Activated CD4-positive, alpha-beta T cell treated with anti-CD3 and anti-CD28 coated beads, Interleukin-2, Interleukin-4, amounts not matched to agents 100 ng/mL and 50 ng/mL, durations not matched to agents 16 hours and 8 hours (primary cell): ENCODE results near the gene COQ9.
A peak's percentile ranks its signal among the peaks of the same experiment; 100 is the strongest.
"Not testable (repeated sequence)": the region's sequence is repeated elsewhere in the genome, so short reads cannot be mapped to it uniquely, and the experiment has no call there.

Source experiments
- DNase-seq: peaks from one replicate; pipeline ENCODE4 v3.0.0-alpha.2; 2020; ENCODE audit warnings: low spot score

The COQ9 gene

GRCh38 chr16:57427307-57427706 lies 20.0 kb upstream of the COQ9 start:
- no peak for DNase-seq

- DNase-seq, result no peak
Measured at GRCh38 chr16:57427824-57428223, 19.5 kb upstream of the COQ9 start.

GRCh38 chr16:57430955-57431354 lies 16.3 kb upstream of the COQ9 start:
- DNase-seq, result no peak

- no peak for DNase-seq
Measured at GRCh38 chr16:57432505-57432904, 14.8 kb upstream of the COQ9 start.

- DNase-seq, result no peak
Measured at GRCh38 chr16:57432989-57433388, 14.3 kb upstream of the COQ9 start.

- DNase-seq, result no peak
Measured at GRCh38 chr16:57434003-57434402, 13.3 kb upstream of the COQ9 start.

- no peak for DNase-seq
Measured at GRCh38 chr16:57435838-57436237, 11.4 kb upstream of the COQ9 start.

GRCh38 chr16:57439947-57440346 lies 7.3 kb upstream of the COQ9 start:
- not testable (repeated sequence) for DNase-seq

GRCh38 chr16:57440551-57440950 lies 6.7 kb upstream of the COQ9 start:
- DNase-seq, result not testable (repeated sequence)

GRCh38 chr16:57444711-57445110 lies 2.6 kb upstream of the COQ9 start:
- DNase-seq, result peak; percentile 11

- DNase-seq, result no peak
Measured at GRCh38 chr16:57445510-57445909, 1.8 kb upstream of the COQ9 start.

- DNase-seq, result peak; percentile 27
Measured at GRCh38 chr16:57446531-57447185, 621 bp upstream of the COQ9 start.

GRCh38 chr16:57452021-57452420 lies 4.7 kb downstream of the COQ9 start:
- DNase-seq, result no peak

GRCh38 chr16:57462209-57462977 lies 15.1 kb downstream of the COQ9 start, which contains the start of gene POLR2C:
Gene POLR2C (plus strand): TSS chr16:57462679. CDS start chr16:57462725, 46 bp downstream.
- DNase-seq, result peak; percentile 93

- no peak for DNase-seq
Measured at GRCh38 chr16:57462978-57463362, 15.7 kb downstream of the COQ9 start.

- no peak for DNase-seq
Measured at GRCh38 chr16:57464523-57464922, 17.2 kb downstream of the COQ9 start.

- DNase-seq, result no peak
Measured at GRCh38 chr16:57468346-57468745, 21.1 kb downstream of the COQ9 start.

- DNase-seq, result no peak
Measured at GRCh38 chr16:57469046-57469445, 21.8 kb downstream of the COQ9 start.

- no peak for DNase-seq
Measured at GRCh38 chr16:57469917-57470470, 22.7 kb downstream of the COQ9 start.

GRCh38 chr16:57470711-57471110 lies 23.4 kb downstream of the COQ9 start:
- DNase-seq, result no peak

- no peak for DNase-seq
Measured at GRCh38 chr16:57471209-57471608, 23.9 kb downstream of the COQ9 start.

- DNase-seq, result no peak
Measured at GRCh38 chr16:57471852-57472664, 24.8 kb downstream of the COQ9 start.
